K562 (cell line): ENCODE measurements around the gene GJA4. TPM values are rescaled to one million over a fixed set of nuclear protein-coding genes. Genes with fewer than 3 reads are reported as not detected.

Experiments
- ATAC-seq: fragments of 200-7000 bp; cut with Tn5 transposase; 3 replicates; pipeline ENCODE4 v1.9.1; 2020; ENCODE audit warnings: moderate library complexity
- BruUV-seq: library from RNA; stranded (reverse); fragments of 400-500 nt; replicated peaks from 2 replicates; lab custom pipeline; 2021; lab: Mats Ljungman, UMichigan
- CTCF ChIA-PET: fragments of 300-600 bp; formaldehyde crosslinking; extraction: SDS; loops from one replicate; lab custom pipeline; 2021; ENCODE audit warnings: low intra/inter-chr PET ratio; lab: Yijun Ruan, JAX
- POLR2A ChIA-PET: fragments of 300-600, 350-650 bp; sonication (Branson Sonifier 250); formaldehyde crosslinking; extraction: SDS; loops from one replicate; lab custom pipeline; 2021; ENCODE audit warnings: antibody characterized with exemption, inconsistent platforms; lab: Yijun Ruan, JAX
- DNase-seq, 4 experiments: peaks; one replicate each; pipeline versions ENCODE4 v3.0.0 to v3.0.0-alpha.2; 2011 to 2018; ENCODE audit warnings: low spot score in 3 of 4, mixed read lengths in 3 of 4; ENCODE audit errors: extremely low read depth in 1 of 4
- FAIRE-seq: peaks from 2 replicates; lab custom pipeline; 2011; peaks lifted over from hg19 to GRCh38; lab: Jason Lieb, UNC
- H2AFZ ChIP-seq: 2 replicates; pipeline ENCODE4 v1.6.0; 2011; ENCODE audit warnings: low read depth, low read length, control low read depth, inconsistent platforms
- H3K27ac ChIP-seq: fragments of 200-600 bp; 3 replicates; pipeline ENCODE4 v1.8.0; 2011; ENCODE audit warnings: low read depth, mild to moderate bottlenecking, control low read depth, inconsistent platforms, low read length, moderate library complexity, mixed read lengths; ENCODE audit errors: extremely low read depth
- H3K27me3 ChIP-seq, 2 experiments: fragments of 300-600 bp in 1 of 2; 2 replicates in 1 of 2; 3 replicates in 1 of 2; pipeline versions ENCODE4 v1.6.0 to v1.8.0; 2011; ENCODE audit warnings: inconsistent platforms in 2 of 2, low read length in 2 of 2, mild to moderate bottlenecking in 1 of 2, mixed read lengths in 1 of 2, moderate library complexity in 1 of 2; ENCODE audit not compliant: control insufficient read depth in 2 of 2, insufficient read depth in 2 of 2
- H3K36me3 ChIP-seq: fragments of 300-600 bp; 3 replicates; pipeline ENCODE4 v1.8.0; 2011; ENCODE audit warnings: mild to moderate bottlenecking, low read length, inconsistent platforms; ENCODE audit not compliant: control insufficient read depth, insufficient read depth
- H3K4me1 ChIP-seq, 2 experiments: fragments of 200-600 bp in 1 of 2; replicated peaks in 1 of 2; 2 replicates in 1 of 2; 3 replicates in 1 of 2; pipeline versions ENCODE4 v1.5.1 to v1.8.0; 2011; ENCODE audit warnings: inconsistent platforms in 2 of 2, low read length in 2 of 2, mild to moderate bottlenecking in 1 of 2, mixed read lengths in 1 of 2, moderate library complexity in 1 of 2; ENCODE audit not compliant: control insufficient read depth in 2 of 2, insufficient read depth in 2 of 2
- H3K4me2 ChIP-seq: 2 replicates; pipeline ENCODE4 v1.6.1; 2011; ENCODE audit warnings: low read length, control low read depth, inconsistent platforms, mixed read lengths; ENCODE audit not compliant: insufficient read depth
- H3K4me3 ChIP-seq: fragments of 200-600 bp; sonication (generic), shearing (Covaris generic); 2 replicates; pipeline ENCODE4 v1.5.1; 2016; ENCODE audit warnings: control low read depth, inconsistent platforms
- H3K79me2 ChIP-seq: fragments of 200-600 bp; 3 replicates; pipeline ENCODE4 v1.8.0; 2011; ENCODE audit warnings: low read length, inconsistent platforms; ENCODE audit not compliant: control insufficient read depth, insufficient read depth
- H3K9ac ChIP-seq, 2 experiments: 2 replicates each; pipeline versions ENCODE4 v1.6.0 to v1.6.1; 2011; ENCODE audit warnings: low read depth in 2 of 2, low read length in 2 of 2, control low read depth in 1 of 2, inconsistent platforms in 1 of 2, mild to moderate bottlenecking in 1 of 2, mixed read lengths in 1 of 2; ENCODE audit not compliant: insufficient read depth in 1 of 2
- H3K9me1 ChIP-seq: one replicate; pipeline ENCODE4 v1.6.0; 2011; ENCODE audit warnings: inconsistent platforms, mild to moderate bottlenecking, low read length, moderate library complexity; ENCODE audit not compliant: control insufficient read depth, insufficient read depth
- H3K9me3 ChIP-seq: replicated peaks from 2 replicates; pipeline ENCODE4 v1.5.1; 2011; ENCODE audit warnings: low read depth, low read length, inconsistent platforms; ENCODE audit not compliant: control insufficient read depth, insufficient read depth
- H4K20me1 ChIP-seq: replicated peaks from 2 replicates; pipeline ENCODE4 v1.6.1; 2011; ENCODE audit warnings: low read length, inconsistent platforms, mixed read lengths; ENCODE audit not compliant: control insufficient read depth, insufficient read depth
- ELF4 ChIP-seq: fragments of 450-650 bp; formaldehyde crosslinking; IDR thresholded peaks from 2 replicates; pipeline ENCODE4 v1.4.0; 2022; ENCODE audit warnings: missing genetic modification characterization
- HCFC1 ChIP-seq: IDR thresholded peaks from 2 replicates; pipeline ENCODE4 v1.6.1; 2012; ENCODE audit warnings: low read depth, low read length, improper control_type of control experiment
- MYNN ChIP-seq, 2 experiments: sonication (generic); formaldehyde crosslinking in 1 of 2; IDR thresholded peaks; 2 replicates each; pipeline versions ENCODE4 v1.5.0 to v1.6.1; 2016 to 2020; ENCODE audit warnings: antibody characterized with exemption in 1 of 2, missing genetic modification reagents in 1 of 2
- NCOA1 ChIP-seq: fragments of 450-650 bp; IDR thresholded peaks from 2 replicates; pipeline ENCODE4 v1.6.1; 2016; ENCODE audit warnings: low read depth
- RAD21 ChIP-seq, 2 experiments: fragments of 250-450 bp in 1 of 2; fragments of 450-650 bp in 1 of 2; sonication (Bioruptor Pico) in 1 of 2; formaldehyde crosslinking in 1 of 2; IDR thresholded peaks in 1 of 2; conservative IDR thresholded peaks in 1 of 2; 2 replicates each; pipeline versions ENCODE4 v1.4.0 to v1.8.0; 2020 to 2022; ENCODE audit warnings: mild to moderate bottlenecking in 2 of 2, moderate library complexity in 1 of 2
- SIN3B ChIP-seq: fragments of 450-650 bp; IDR thresholded peaks from 2 replicates; pipeline ENCODE4 v1.6.1; 2017; ENCODE audit warnings: low read depth, mild to moderate bottlenecking, moderate library complexity
- ZC3H4 ChIP-seq: sonication (generic); formaldehyde crosslinking; IDR thresholded peaks from 2 replicates; pipeline ENCODE4 v1.9.0; 2021; ENCODE audit warnings: missing genetic modification reagents, borderline replicate concordance
- ZNF263 ChIP-seq: sonication (generic); formaldehyde crosslinking; IDR thresholded peaks from 2 replicates; pipeline ENCODE4 v1.8.0; 2022; ENCODE audit warnings: mild to moderate bottlenecking, missing genetic modification reagents, borderline replicate concordance
- ZNF316 ChIP-seq: fragments of 450-650 bp; IDR thresholded peaks from 2 replicates; pipeline ENCODE4 v1.6.1; 2016
- WGBS: fragments of 100-300 bp; shearing (Covaris generic); methylation state at CpG from one replicate; pipeline ENCODE4 v1.1.6; 2016; ENCODE audit warnings: low coverage, mixed read lengths; ENCODE audit not compliant: insufficient coverage; ENCODE audit errors: missing lambda C conversion rate; 5-methylcytosine and 5-hydroxymethylcytosine counted together
- in situ Hi-C: fragments of 300-500 bp; cut with MboI; formaldehyde crosslinking; loops from 4 replicates; pipeline ENCODE4 v1.15.0; 2018; ENCODE audit warnings: inconsistent platforms, mixed read lengths
- intact Hi-C: fragments of 100-400 bp; cut with micrococcal nuclease; formaldehyde crosslinking; loops from 2 replicates; pipeline ENCODE4 v1.14.2; 2022
- polyA plus RNA-seq, 8 experiments: library from polyadenylated mRNA; depleted of rRNA in 4 of 8; stranded (reverse) in 5 of 8; unstranded in 3 of 8; fragments of >200 nt; fragmentation: Nextera tagmentation in 2 of 8; fragmentation: Illumina TruSeq in 1 of 8; extraction: Ambion mirVana in 2 of 8; extraction: Trizol in 1 of 8; gene quantifications; 2 replicates each; pipeline versions ENCODE4 v1.2.1 to v1.2.3, GENCODE V29; 2011 to 2014; ENCODE audit warnings: inconsistent platforms in 1 of 8, missing spikeins in 1 of 8
- total RNA-seq, 7 experiments: library from RNA; depleted of rRNA in 6 of 7; stranded (reverse); fragments of >200 nt in 6 of 7; fragmentation: Illumina TruSeq in 2 of 7; extraction: Trizol in 2 of 7; gene quantifications; 2 replicates each; pipeline versions ENCODE4 v1.2.1 to v1.2.3, GENCODE V29; 2011 to 2021; ENCODE audit warnings: low replicate concordance in 1 of 7
- TF ChIP-seq, protein P1 (sequence below), 3 experiments: IDR thresholded peaks in 2 of 3; conservative IDR thresholded peaks in 1 of 3; 2 replicates each; pipeline ENCODE4 v1.5.1; 2011 to 2012; ENCODE audit warnings: low read length in 3 of 3, mild to moderate bottlenecking in 3 of 3, control low read depth in 2 of 3, improper control_type of control experiment in 1 of 3, inconsistent platforms in 1 of 3, low read depth in 1 of 3, mixed read lengths in 1 of 3, moderate library complexity in 1 of 3; ENCODE audit not compliant: insufficient read depth in 2 of 3
- TF ChIP-seq, protein P2 (sequence below): fragments of 450-650 bp; IDR thresholded peaks from 2 replicates; pipeline ENCODE4 v1.6.1; 2017; ENCODE audit warnings: antibody characterized with exemption
- TF ChIP-seq, protein P3 (sequence below): fragments of 250-450 bp; sonication (Bioruptor Pico); IDR thresholded peaks from 2 replicates; pipeline ENCODE4 v1.4.0; 2020

Gene GJA4
- total and polyA plus RNA-seq, 9 of the 15 experiments (the other 6 are each of a cell fraction or from before 2014, with no cell fraction given) = 0.16 to 0.24 TPM; not detected in 7

DNA sequence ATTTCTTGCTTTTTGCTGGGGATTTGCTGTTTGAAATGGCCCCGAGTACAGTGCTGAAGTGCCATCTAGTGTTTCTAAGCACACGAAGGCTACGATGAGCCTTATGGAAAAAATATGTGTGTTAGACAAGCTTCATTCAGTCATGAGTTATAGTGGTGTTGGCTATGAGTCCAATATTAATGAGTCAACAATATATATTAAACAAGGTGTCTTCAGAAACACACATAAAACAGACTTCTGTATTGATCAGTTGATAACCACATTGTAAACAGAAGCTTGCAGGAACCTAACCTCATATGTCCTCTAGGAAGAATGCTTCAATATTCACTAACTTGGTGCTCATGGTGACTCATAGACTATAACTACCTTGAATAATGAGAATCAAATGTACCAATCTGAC lies 39.6 kb upstream of the GJA4 start:
- Histone ChIP-seq H3K9ac (no peak overlapping the region), H3K27me3 (peaks cover 24 to 32% of the 10 kb centered on the region in 2 experiments; a peak in 4 of 5 replicates), H3K4me1 (no peaks in the 10 kb centered on the region), H3K36me3 (no peaks in the 10 kb centered on the region), H3K4me3 (no peak overlapping the region), H2AFZ (no peak overlapping the region), H3K9me1 (no peaks in the 10 kb centered on the region), H3K9me3 (no peaks in the 10 kb centered on the region), H4K20me1 (no peaks in the 10 kb centered on the region; the same call in 1 of the 2 replicates), H3K4me2 (no peak overlapping the region), H3K27ac (no peak overlapping the region), H3K79me2 (no peaks in the 10 kb centered on the region)
- TF ChIP-seq ZC3H4 = no peak
- no peak for TF ChIP-seq ELF4
- TF ChIP-seq, protein P1, sequence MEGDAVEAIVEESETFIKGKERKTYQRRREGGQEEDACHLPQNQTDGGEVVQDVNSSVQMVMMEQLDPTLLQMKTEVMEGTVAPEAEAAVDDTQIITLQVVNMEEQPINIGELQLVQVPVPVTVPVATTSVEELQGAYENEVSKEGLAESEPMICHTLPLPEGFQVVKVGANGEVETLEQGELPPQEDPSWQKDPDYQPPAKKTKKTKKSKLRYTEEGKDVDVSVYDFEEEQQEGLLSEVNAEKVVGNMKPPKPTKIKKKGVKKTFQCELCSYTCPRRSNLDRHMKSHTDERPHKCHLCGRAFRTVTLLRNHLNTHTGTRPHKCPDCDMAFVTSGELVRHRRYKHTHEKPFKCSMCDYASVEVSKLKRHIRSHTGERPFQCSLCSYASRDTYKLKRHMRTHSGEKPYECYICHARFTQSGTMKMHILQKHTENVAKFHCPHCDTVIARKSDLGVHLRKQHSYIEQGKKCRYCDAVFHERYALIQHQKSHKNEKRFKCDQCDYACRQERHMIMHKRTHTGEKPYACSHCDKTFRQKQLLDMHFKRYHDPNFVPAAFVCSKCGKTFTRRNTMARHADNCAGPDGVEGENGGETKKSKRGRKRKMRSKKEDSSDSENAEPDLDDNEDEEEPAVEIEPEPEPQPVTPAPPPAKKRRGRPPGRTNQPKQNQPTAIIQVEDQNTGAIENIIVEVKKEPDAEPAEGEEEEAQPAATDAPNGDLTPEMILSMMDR (IDR thresholded peaks at IDR 0.05 in 2 of 3, conservative IDR thresholded peaks at IDR 0.05 in 1 of 3; ENCODE audit: insufficient read depth in 2 of 3, low read depth in 1 of 3, low read length in 3 of 3) = 0 out of 6 replicates have a peak, but pooled peaks of 2 of the 3 experiments have one; percentile 14 to 23
- TF ChIP-seq MYNN (IDR thresholded peaks at IDR 0.05) = no peak
- no peak for TF ChIP-seq MYNN (CRISPR knock-in tag; IDR thresholded peaks at IDR 0.05)
- TF ChIP-seq RAD21 (CRISPR knock-in tag; conservative IDR thresholded peaks at IDR 0.05 in 1 of 2, IDR thresholded peaks at IDR 0.05 in 1 of 2) = peak in 1 of 2 experiments; percentile 23; a peak in 2 of 4 replicates
- TF ChIP-seq NCOA1 = no peak
- no peak for TF ChIP-seq HCFC1
- TF ChIP-seq, protein P2, sequence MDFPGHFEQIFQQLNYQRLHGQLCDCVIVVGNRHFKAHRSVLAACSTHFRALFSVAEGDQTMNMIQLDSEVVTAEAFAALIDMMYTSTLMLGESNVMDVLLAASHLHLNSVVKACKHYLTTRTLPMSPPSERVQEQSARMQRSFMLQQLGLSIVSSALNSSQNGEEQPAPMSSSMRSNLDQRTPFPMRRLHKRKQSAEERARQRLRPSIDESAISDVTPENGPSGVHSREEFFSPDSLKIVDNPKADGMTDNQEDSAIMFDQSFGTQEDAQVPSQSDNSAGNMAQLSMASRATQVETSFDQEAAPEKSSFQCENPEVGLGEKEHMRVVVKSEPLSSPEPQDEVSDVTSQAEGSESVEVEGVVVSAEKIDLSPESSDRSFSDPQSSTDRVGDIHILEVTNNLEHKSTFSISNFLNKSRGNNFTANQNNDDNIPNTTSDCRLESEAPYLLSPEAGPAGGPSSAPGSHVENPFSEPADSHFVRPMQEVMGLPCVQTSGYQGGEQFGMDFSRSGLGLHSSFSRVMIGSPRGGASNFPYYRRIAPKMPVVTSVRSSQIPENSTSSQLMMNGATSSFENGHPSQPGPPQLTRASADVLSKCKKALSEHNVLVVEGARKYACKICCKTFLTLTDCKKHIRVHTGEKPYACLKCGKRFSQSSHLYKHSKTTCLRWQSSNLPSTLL = no peak
- no peak for TF ChIP-seq SIN3B
- no peak for TF ChIP-seq ZNF263 (CRISPR knock-in tag)
- TF ChIP-seq, protein P3, sequence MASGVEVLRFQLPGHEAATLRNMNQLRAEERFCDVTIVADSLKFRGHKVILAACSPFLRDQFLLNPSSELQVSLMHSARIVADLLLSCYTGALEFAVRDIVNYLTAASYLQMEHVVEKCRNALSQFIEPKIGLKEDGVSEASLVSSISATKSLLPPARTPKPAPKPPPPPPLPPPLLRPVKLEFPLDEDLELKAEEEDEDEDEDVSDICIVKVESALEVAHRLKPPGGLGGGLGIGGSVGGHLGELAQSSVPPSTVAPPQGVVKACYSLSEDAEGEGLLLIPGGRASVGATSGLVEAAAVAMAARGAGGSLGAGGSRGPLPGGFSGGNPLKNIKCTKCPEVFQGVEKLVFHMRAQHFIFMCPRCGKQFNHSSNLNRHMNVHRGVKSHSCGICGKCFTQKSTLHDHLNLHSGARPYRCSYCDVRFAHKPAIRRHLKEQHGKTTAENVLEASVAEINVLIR (CRISPR knock-in tag) = no peak
- TF ChIP-seq ZNF316 = peak; percentile 29; the same call in 1 of the 2 replicates
- ATAC-seq (no peak), DNase-seq (no peak), FAIRE-seq (no peak)
- POLR2A ChIA-PET = no interaction called here
- CTCF ChIA-PET = no interaction called here
- intact Hi-C loops (no loop called here), in situ Hi-C loops (no loop called here)
- BruUV-seq = no TSS peak
- WGBS = 0% methylated on average over 3 of the region's 3 CpGs
